Endothelial cell of hepatic sinusoid (primary cell): ENCODE results near the gene OGFOD2.

Experiments used
- in situ Hi-C: cut with HindIII; loops from 2 replicates; pipeline ENCODE4 v1.10.0; 2017; ENCODE audit warnings: low sequenced_read_pairs

Gene OGFOD2

GRCh38 chr12:122975790-122976647 lies 975 bp downstream of the OGFOD2 start:
- in situ Hi-C loops = no loop called here

- in situ Hi-C loops = no loop called here
These were observed 1.6 kb downstream of the OGFOD2 start for GRCh38 chr12:122976648-122976975.

GRCh38 chr12:122977153-122977552 lies 2.1 kb downstream of the OGFOD2 start:
- in situ Hi-C loops = no loop called here

- in situ Hi-C loops = no loop called here
These were observed 2.8 kb downstream of the OGFOD2 start for GRCh38 chr12:122977655-122978392.

GRCh38 chr12:122978507-122978955 lies 3.5 kb downstream of the OGFOD2 start:
- in situ Hi-C loops = no loop called here

GRCh38 chr12:122979001-122979907 lies 4.2 kb downstream of the OGFOD2 start:
- in situ Hi-C loops = no loop called here

- in situ Hi-C loops = no loop called here
These were observed 4.8 kb downstream of the OGFOD2 start for GRCh38 chr12:122979908-122980182.

GRCh38 chr12:122980183-122981035 lies 5.4 kb downstream of the OGFOD2 start, which contains the start of gene ARL6IP4:
ARL6IP4 (plus strand) TSS chr12:122980681; CDS start chr12:122981140, 459 bp downstream.
- in situ Hi-C loops = no loop called here

- in situ Hi-C loops = no loop called here
These were observed 6.0 kb downstream of the OGFOD2 start for GRCh38 chr12:122981036-122981471.

GRCh38 chr12:122981587-122982476 lies 6.8 kb downstream of the OGFOD2 start:
- in situ Hi-C loops = no loop called here

- in situ Hi-C loops = no loop called here
These were observed 7.4 kb downstream of the OGFOD2 start for GRCh38 chr12:122982477-122982815.

- in situ Hi-C loops = no loop called here
These were observed 8.1 kb downstream of the OGFOD2 start for GRCh38 chr12:122982963-122983788.

GRCh38 chr12:122983789-122984515 lies 8.9 kb downstream of the OGFOD2 start:
- in situ Hi-C loops = no loop called here

- in situ Hi-C loops = no loop called here
These were observed 9.7 kb downstream of the OGFOD2 start for GRCh38 chr12:122984612-122985337.

- in situ Hi-C loops = no loop called here
These were observed 10.6 kb downstream of the OGFOD2 start for GRCh38 chr12:122985338-122986257.

GRCh38 chr12:122986258-122986871 lies 11.3 kb downstream of the OGFOD2 start:
- in situ Hi-C loops = no loop called here
